Raji (cell line): ENCODE data around the gene SDR42E1.

ENCODE experiments used
- POLR2A ChIP-seq: IDR thresholded peaks from 2 replicates; pipeline ENCODE4 v1.6.1; 2011; ENCODE audit warnings: low read depth, low read length, control low read depth; ENCODE audit not compliant: insufficient read depth

The SDR42E1 gene

GRCh38 chr16:82043680-82044584, 32.7 kb upstream of the SDR42E1 start:
- no peak for TF ChIP-seq POLR2A

GRCh38 chr16:82042846-82043245, 31.6 kb upstream of the SDR42E1 start:
- no peak for TF ChIP-seq POLR2A

- no peak for TF ChIP-seq POLR2A
Observed at GRCh38 chr16:82042144-82042543, 30.9 kb upstream of the SDR42E1 start.

- TF ChIP-seq POLR2A, result no peak
Observed at GRCh38 chr16:82041542-82041941, 30.3 kb upstream of the SDR42E1 start.

- no peak for TF ChIP-seq POLR2A
Observed at GRCh38 chr16:82040296-82040695, 29.0 kb upstream of the SDR42E1 start.

- no peak for TF ChIP-seq POLR2A
Observed at GRCh38 chr16:82037666-82038065, 26.4 kb upstream of the SDR42E1 start.

GRCh38 chr16:82037251-82037650, 26.0 kb upstream of the SDR42E1 start:
- TF ChIP-seq POLR2A, result no peak

- TF ChIP-seq POLR2A, result no peak
Observed at GRCh38 chr16:82034981-82035612, 23.8 kb upstream of the SDR42E1 start, which contains the start of gene HSD17B2. Gene HSD17B2 (plus strand): TSS chr16:82035253. CDS start chr16:82035425, 172 bp downstream.

- TF ChIP-seq POLR2A, result no peak
Observed at GRCh38 chr16:82033683-82034300, 22.5 kb upstream of the SDR42E1 start.

GRCh38 chr16:82033006-82033405, 21.7 kb upstream of the SDR42E1 start:
- TF ChIP-seq POLR2A, result no peak

- no peak for TF ChIP-seq POLR2A
Observed at GRCh38 chr16:82031116-82032084, 20.1 kb upstream of the SDR42E1 start.

GRCh38 chr16:82027629-82028064, 16.4 kb upstream of the SDR42E1 start:
- TF ChIP-seq POLR2A, result no peak

GRCh38 chr16:82024883-82025282, 13.6 kb upstream of the SDR42E1 start:
- TF ChIP-seq POLR2A, result no peak

- no peak for TF ChIP-seq POLR2A
Observed at GRCh38 chr16:82024316-82024715, 13.0 kb upstream of the SDR42E1 start.
